HG02588 (cell line): ENCODE measurements around the gene SMYD5.
A peak's percentile ranks its signal among the peaks of the same experiment; 100 is the strongest.
"Not testable (repeated sequence)": the region's sequence is repeated elsewhere in the genome, so short reads cannot be mapped to it uniquely, and the experiment has no call there.

Experiments used
- ATAC-seq: cut with Tn5 transposase; IDR thresholded peaks from one replicate; pipeline ENCODE4 v1.9.1; 2021; ENCODE audit warnings: mild to moderate bottlenecking, moderate library complexity; ENCODE audit not compliant: unreplicated experiment

The SMYD5 gene

DNA sequence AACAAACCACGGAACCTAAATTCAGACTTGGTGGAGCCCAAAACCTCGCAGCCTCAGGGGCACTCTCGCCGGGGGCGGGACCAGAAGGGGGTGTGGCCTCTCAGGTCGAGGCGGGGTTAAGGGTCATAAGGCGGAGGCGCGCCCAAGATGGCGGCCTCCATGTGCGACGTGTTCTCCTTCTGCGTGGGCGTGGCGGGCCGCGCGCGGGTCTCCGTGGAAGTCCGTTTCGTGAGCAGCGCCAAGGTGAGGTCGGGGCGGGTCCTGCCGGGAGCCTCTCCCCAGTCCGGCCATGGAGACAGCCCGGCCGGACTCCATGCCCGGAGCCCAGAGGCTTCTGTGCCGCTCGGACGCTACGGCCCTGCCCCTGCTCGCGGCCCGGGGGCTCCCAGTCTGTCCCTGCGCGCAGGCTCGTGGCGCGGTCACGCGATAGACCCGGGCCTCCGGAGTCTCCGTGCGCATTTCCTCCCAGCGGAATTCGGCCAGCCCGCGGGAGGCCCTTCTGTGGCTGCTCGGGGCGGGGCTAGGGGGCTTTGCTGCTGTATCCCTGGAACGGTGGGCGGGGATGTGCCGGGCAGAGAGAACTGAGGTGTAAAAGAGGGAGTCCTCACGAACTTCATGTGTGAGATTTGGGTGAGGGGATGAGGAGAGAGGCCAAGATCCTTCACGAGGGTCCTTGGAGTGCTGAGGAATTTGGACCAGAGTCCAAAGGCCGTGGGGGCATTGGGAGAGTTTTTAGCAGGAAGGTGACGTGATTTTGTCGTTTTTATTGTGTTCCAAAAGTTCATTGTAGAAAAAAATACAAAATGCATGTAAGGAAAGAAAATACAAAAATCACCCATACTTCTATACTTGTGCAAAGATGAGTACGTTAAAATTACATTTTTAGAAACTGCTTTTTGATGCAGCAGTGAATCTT, at the start of gene SMYD5:
TSS of gene SMYD5 (plus strand) at position 126 of the 916 bp plus-strand sequence. CDS start at position 148, 22 bp downstream.
- peak; percentile 92 for ATAC-seq

GRCh38 chr2:73165978-73166377, 48.1 kb upstream of the SMYD5 start:
- ATAC-seq = not testable (repeated sequence)

DNA sequence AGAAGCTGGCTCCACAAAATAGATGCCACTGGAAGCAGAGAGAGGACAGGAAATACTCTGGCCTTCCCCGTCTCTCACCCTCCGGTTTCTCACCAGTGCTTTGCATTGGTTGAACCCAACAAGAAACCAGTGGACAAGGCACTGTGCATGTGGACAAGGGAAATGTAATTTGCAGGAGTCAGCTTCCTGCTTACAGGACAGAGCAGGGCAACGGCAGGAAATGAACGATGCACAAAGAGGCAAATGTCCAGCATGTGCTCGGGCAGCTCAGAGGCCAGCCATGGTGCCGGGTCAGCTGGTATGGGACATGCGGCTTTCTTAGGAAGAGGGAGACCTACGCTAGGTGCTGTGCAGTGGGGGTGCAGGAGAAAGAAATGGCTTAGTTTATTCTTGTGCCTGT, 47.2 kb upstream of the SMYD5 start:
- not testable (repeated sequence) for ATAC-seq

- not testable (repeated sequence) for ATAC-seq
Measured at GRCh38 chr2:73168348-73168747, 45.7 kb upstream of the SMYD5 start.

GRCh38 chr2:73170341-73170740, 43.7 kb upstream of the SMYD5 start:
- not testable (repeated sequence) for ATAC-seq

- ATAC-seq = no peak
Measured at GRCh38 chr2:73172963-73173362, 41.1 kb upstream of the SMYD5 start.

- ATAC-seq = no peak
Measured at GRCh38 chr2:73173781-73174180, 40.3 kb upstream of the SMYD5 start.

DNA sequence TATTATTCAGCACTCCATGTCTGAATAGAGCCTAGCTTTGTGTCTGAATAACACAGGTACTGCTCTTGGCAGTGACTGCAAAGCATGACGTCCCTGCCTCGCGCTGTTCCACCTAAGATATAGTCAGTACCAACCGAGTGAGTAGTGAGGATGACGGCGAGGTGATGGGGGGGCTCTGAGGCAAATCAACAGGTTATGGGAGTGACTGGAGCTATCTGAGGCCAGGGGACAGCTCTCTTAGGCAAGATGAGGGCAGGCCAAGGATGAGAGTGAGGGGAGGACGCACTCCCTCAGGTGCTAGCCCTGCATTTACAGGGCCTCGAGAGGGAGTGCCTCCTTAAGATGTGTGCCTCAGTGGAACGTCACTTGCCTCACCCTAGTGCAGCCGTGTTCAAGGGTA, 39.8 kb upstream of the SMYD5 start:
- ATAC-seq = no peak

- ATAC-seq = no peak
Measured at GRCh38 chr2:73174941-73175662, 38.9 kb upstream of the SMYD5 start.

- no peak for ATAC-seq
Measured at GRCh38 chr2:73175663-73176204, 38.3 kb upstream of the SMYD5 start.

DNA sequence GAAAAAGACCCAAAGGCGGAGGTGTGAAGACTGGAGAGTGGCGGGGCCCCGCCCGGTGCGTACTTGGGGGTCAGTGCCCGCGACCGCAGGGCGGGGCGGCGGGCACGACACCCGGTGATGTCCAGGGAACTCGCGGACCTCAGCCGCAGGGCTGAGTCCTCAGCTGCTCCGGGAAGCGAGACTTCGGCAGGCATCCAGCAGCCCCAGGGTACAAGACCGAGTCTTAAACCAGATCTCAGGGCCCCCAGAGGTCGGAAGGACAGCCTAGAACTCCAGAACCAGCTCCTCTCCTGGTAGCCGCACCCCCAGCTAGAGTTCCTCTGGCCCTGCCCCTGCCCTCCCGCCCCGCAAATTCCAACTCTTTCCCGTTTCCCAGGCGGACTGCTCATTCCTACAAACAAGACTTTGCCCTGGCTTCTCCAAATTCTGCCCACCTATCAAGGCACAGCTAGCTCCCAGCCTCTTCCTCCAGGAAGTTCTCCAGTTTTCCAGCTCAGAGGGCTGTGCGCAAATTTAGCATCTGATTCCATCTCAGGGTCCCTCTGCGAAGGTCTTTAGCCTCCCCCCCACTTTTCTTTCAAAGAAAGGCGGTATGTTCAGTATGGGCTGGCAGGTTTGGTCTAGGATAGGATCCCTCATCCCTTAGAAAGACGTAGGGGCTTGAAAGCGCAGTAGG, 37.7 kb upstream of the SMYD5 start:
- no peak for ATAC-seq

GRCh38 chr2:73176881-73177644, 37.0 kb upstream of the SMYD5 start:
- ATAC-seq = peak; percentile 80

- ATAC-seq = no peak
Measured at GRCh38 chr2:73177645-73178255, 36.3 kb upstream of the SMYD5 start.

DNA sequence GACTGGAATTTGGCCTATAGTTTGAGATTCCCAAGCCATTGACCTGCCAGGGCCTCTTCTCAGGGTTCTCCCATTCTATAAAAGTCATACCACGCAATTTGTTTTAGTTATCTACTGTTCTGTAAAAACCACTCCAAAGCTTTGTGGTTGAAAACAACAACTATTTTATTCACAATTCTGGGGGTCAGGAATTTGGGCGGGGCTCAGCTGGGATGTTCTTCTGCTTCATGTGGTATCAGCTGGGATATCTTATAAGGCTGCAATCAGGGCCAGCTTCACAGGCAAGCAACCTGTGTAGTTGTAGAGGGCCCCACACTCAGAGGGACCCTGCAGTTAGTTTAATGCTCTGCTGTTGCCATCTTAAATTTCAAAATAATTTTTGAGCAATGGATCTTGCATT, 28.1 kb upstream of the SMYD5 start:
- ATAC-seq = no peak

DNA sequence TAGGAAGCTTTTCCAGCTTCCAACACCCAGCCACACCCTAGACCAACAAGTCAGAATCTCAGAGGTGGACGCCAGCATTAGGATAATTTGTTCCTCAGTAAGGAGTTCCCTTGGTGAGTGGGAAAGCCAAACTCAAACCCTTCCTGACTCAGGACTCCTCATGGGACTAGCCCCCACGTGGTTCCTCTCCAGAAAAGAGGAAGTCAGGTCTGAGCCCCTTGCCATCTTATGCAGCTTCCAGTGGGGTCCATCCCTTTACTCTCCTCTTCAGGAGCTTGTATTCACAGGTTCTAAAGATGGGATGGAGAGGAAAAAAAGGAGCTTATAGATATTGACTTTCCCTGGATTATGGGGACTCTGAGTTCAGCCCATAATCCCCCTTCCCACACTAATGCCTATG, 26.5 kb upstream of the SMYD5 start:
- ATAC-seq = no peak

- ATAC-seq = no peak
Measured at GRCh38 chr2:73197579-73197978, 16.5 kb upstream of the SMYD5 start.

DNA sequence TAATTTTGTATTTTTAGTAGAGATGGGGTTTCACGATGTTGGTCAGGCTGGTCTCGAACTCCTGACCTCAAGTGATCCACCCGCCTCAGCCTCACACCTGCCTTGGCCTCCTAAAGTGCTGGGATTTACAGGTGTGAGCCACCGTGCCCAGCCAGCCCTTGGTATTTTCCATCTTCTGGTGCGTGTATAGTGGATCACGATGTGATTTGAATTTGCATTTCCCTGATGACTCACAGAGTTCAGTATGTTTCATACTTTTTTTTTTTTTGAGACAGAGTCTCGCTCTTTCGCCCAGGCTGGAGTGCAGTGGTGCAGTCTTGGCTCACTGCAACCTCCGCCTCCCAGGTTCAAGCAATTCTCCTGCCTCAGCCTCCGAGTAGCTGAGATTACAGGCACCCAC, 13.8 kb upstream of the SMYD5 start:
- not testable (repeated sequence) for ATAC-seq

DNA sequence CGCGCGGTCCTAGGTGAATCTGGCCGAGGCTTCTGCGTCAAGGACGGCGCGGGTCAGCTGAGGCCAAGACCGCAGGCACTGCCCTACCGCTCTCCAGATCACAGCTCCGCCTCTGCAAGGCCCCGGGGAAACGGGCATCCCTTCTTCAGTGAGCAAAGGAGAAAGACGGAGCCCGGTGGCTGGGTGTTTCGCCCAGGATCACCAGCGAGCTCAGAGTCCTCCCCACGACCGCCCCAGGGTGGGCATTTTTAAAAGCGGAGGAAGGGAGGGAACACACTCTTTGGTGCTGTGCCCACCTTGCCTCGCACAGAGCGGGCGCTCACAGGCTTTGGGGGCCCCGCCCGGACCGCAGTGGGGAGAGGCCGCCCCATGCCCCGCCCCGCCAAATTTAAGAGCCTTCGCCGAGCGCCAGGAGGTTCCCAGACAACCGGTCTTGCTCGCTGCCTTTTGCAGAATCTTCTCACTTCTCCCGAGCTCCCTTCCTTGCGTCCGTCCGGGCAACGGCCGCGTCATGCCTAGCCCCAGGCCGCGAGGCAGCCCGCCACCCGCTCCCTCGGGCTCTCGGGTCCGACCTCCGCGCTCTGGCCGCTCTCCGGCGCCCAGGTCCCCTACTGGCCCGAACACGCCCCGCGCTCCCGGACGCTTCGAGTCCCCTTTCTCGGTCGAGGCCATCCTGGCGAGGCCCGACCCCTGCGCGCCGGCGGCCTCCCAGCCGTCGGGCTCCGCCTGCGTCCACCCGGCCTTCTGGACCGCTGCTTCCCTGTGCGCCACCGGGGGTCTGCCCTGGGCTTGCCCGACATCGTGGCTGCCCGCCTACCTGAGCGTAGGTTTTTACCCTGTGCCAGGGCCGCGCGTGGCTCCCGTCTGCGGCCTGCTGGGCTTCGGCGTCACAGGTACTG, 11.6 kb upstream of the SMYD5 start, which contains the start of gene NOTO:
TSS of gene NOTO (plus strand) at position 419 of the 899 bp plus-strand sequence. CDS start at position 512, 93 bp downstream.
- no peak for ATAC-seq
